ENCODE data around the gene PRSS56.
"Not testable (repeated sequence)": the region's sequence is repeated elsewhere in the genome, so short reads cannot be mapped to it uniquely, and the experiment has no call there.

The PRSS56 gene

GRCh38 chr2:232542715-232543467 lies 22.7 kb downstream of the PRSS56 start:
- no peak for DNase-seq

GRCh38 chr2:232543491-232543890 lies 23.3 kb downstream of the PRSS56 start:
- DNase-seq = no peak

- no peak for DNase-seq
Observed at GRCh38 chr2:232543928-232544631, 23.9 kb downstream of the PRSS56 start.

- DNase-seq = no peak
Observed at GRCh38 chr2:232544674-232545073, 24.5 kb downstream of the PRSS56 start.

- DNase-seq = no peak
Observed at GRCh38 chr2:232545511-232546375, 25.6 kb downstream of the PRSS56 start.

GRCh38 chr2:232547991-232548390 lies 27.8 kb downstream of the PRSS56 start:
- DNase-seq = no peak

GRCh38 chr2:232549655-232550353 lies 29.6 kb downstream of the PRSS56 start:
- DNase-seq = no peak

- peak; percentile 81 to 92 (median 89) for DNase-seq
Observed at GRCh38 chr2:232550354-232551249, 30.4 kb downstream of the PRSS56 start, which contains the start of the genes EIF4E2 and TIGD1. Gene EIF4E2, plus strand, starts transcription at chr2:232550689. Its CDS starts 36 bp downstream, at chr2:232550725. Gene TIGD1, minus strand, starts transcription at chr2:232550557. Its CDS starts 675 bp downstream, at chr2:232549882.

GRCh38 chr2:232551250-232551638 lies 31.1 kb downstream of the PRSS56 start:
- no peak for DNase-seq

- no peak for DNase-seq
Observed at GRCh38 chr2:232551776-232552175, 31.6 kb downstream of the PRSS56 start.

- DNase-seq = no peak
Observed at GRCh38 chr2:232556426-232556825, 36.2 kb downstream of the PRSS56 start.

GRCh38 chr2:232562515-232563151 lies 42.4 kb downstream of the PRSS56 start:
- DNase-seq = no peak

GRCh38 chr2:232563580-232563979 lies 43.4 kb downstream of the PRSS56 start:
- no peak for DNase-seq

GRCh38 chr2:232567721-232568120 lies 47.5 kb downstream of the PRSS56 start:
- DNase-seq = no peak

GRCh38 chr2:232568161-232568560 lies 48.0 kb downstream of the PRSS56 start:
- no peak for DNase-seq

GRCh38 chr2:232569541-232569940 lies 49.4 kb downstream of the PRSS56 start:
- DNase-seq = no peak

GRCh38 chr2:232570481-232570880 lies 50.3 kb downstream of the PRSS56 start:
- DNase-seq = not testable (repeated sequence)

- DNase-seq = no peak
Observed at GRCh38 chr2:232571026-232571474, 50.9 kb downstream of the PRSS56 start.

- DNase-seq = no peak
Observed at GRCh38 chr2:232573042-232573441, 52.9 kb downstream of the PRSS56 start.

- no peak for DNase-seq
Observed at GRCh38 chr2:232573771-232574435, 53.7 kb downstream of the PRSS56 start.
